Measurements from ENCODE around the gene TSEN54. TPM values are rescaled to one million over a fixed set of nuclear protein-coding genes. Genes with fewer than 3 reads are reported as not detected.
A peak's percentile ranks its signal among the peaks of the same experiment; 100 is the strongest.

Gene TSEN54
- total RNA-seq, 2 experiments from 2014 or later: 38.8 to 45.4 TPM

DNA sequence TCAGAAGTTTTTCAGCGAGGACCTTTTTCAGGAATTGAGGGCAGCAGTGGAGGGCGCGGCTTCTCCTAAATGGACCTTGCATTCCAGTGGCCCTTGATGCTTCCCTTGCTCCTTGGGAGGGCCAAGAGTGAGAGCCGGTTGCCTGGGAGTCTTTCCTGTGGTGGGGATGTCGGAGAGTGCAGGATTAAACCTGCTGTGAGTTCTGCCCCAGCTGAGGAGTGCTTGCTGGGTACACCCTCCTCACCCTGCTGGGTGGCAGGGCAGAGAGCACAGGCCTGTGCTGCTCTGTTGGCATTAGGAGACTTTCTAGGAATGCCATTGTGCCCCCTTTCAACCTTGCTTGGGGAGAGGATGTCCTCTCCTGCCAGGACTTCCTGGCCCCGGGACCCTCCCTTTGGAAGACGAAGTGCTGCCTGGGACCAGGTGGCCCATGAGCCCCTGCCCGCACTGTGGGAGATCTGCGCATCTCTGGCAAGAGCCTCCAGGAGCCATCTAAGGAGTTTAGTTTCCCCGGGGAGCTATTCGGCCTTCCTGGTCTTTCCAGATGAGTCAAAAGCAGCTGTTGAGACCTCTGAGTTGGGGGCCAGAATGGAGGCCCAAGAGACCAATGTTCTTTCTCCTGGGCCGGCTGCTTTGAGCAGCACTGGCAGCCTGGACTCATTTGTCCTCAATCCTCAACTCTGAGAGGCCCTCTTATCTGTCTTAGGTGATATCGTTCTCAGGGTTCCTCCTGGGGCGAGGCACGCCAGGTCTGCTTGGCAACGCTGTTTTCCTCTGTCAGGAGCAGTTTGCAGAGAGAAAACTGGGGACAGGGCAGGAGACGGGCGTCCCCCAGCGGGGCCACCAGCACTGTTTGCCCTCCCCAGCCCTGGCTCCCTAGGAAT lies 14.8 kb downstream of the TSEN54 start:
- TF ChIP-seq, protein P1, sequence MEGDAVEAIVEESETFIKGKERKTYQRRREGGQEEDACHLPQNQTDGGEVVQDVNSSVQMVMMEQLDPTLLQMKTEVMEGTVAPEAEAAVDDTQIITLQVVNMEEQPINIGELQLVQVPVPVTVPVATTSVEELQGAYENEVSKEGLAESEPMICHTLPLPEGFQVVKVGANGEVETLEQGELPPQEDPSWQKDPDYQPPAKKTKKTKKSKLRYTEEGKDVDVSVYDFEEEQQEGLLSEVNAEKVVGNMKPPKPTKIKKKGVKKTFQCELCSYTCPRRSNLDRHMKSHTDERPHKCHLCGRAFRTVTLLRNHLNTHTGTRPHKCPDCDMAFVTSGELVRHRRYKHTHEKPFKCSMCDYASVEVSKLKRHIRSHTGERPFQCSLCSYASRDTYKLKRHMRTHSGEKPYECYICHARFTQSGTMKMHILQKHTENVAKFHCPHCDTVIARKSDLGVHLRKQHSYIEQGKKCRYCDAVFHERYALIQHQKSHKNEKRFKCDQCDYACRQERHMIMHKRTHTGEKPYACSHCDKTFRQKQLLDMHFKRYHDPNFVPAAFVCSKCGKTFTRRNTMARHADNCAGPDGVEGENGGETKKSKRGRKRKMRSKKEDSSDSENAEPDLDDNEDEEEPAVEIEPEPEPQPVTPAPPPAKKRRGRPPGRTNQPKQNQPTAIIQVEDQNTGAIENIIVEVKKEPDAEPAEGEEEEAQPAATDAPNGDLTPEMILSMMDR (IDR thresholded peaks at IDR 0.05): no peak
- H3K9me3 Mint-ChIP-seq: no peaks in the 10 kb centered on the region
- DNase-seq (no peak), ATAC-seq (no peak)
- H3K4me3 Mint-ChIP-seq: no peak overlapping the region
- peaks cover 29% of the 10 kb centered on the region for H3K4me1 Mint-ChIP-seq (ENCODE audit: low read depth)
- ChIA-PET POLR2A (interaction anchor here (1.5 kb wide), 1 partner anchor 15 kb away, joined by 4 read pairs; the partner anchor contains the start of gene TSEN54), CTCF (interaction anchor here (1.1 to 1.6 kb wide), 3 partner anchors 70 to 223 kb away, joined by 3 to 6 read pairs (median 4); no protein-coding TSS in a partner anchor)
- peaks cover 2% of the 10 kb centered on the region for H3K27me3 Mint-ChIP-seq
- intact Hi-C loops (cut with micrococcal nuclease): no loop called here
- no peaks in the 10 kb centered on the region for H3K36me3 Mint-ChIP-seq (ENCODE audit: low read depth)
- H3K27ac Mint-ChIP-seq: no peak overlapping the region

DNA sequence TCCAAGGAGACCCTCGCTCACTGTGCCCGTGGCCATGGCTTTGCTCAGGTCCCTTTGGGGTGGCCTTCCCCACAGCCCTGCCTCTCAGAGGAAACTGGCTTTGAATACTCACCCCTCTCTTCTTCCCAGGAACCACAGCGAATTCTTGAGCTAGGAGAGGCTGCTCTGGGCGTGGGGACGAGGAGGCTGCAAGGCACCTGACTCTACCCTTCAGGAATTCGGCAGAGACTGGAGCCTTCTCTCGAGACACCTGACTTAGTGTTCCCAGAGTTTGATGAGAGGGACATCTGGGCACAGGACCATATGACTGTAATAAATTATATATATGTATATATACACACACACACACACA lies 15.4 kb downstream of the TSEN54 start:
- H3K36me3 Mint-ChIP-seq (ENCODE audit: low read depth): no peaks in the 10 kb centered on the region
- CTCF ChIA-PET: interaction anchor here (1.1 to 1.5 kb wide), 2 partner anchors 70 to 222 kb away, joined by 3 to 4 read pairs; no protein-coding TSS in a partner anchor

DNA sequence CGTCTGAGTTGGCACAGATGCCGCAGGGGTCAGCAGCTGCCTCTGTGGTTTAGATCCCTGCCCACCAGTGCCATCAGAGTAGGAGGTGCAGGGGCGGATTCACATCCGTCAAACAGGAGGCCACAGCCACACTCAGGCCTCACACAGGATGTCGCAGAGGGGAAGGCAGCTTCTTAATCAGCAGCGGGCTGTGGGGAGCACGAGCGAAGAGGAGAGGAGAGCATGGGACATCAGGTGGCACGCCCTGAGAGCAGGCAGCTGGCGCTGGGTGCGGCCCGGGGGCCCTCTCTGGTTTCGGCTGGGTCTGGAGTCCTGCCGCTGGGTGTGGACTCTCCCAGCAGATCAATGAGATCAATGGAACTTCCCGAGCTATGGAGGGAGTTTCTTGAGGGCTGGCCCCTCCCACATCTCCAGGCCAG lies 18.8 kb downstream of the TSEN54 start:
- intact Hi-C loops (cut with micrococcal nuclease): no loop called here
- ChIA-PET CTCF (interaction anchor here (1.0 to 2.5 kb wide), 5 partner anchors 10 to 215 kb away, joined by 3 to 18 read pairs (median 8); partner anchors contain the start of genes LLGL2 and TSEN54), POLR2A (interaction anchor here (0.6 to 1.9 kb wide), 8 partner anchors 9 to 486 kb away, joined by 3 to 7 read pairs (median 4); no protein-coding TSS in a partner anchor)
- Mint-ChIP-seq H3K9me3 (no peaks in the 10 kb centered on the region), H3K27me3 (no peaks in the 10 kb centered on the region), H3K36me3 (ENCODE audit: low read depth) (no peaks in the 10 kb centered on the region), H3K4me1 (ENCODE audit: low read depth) (peaks cover 19% of the 10 kb centered on the region), H3K4me3 (peak overlapping the region; percentile 53), H3K27ac (peak overlapping the region; percentile 79)
- DNase-seq: peak; percentile 87
- TF ChIP-seq, protein P1 (IDR thresholded peaks at IDR 0.05): no peak
- ATAC-seq: peak; percentile 98

More for the DNA sequence above, 15.4 kb downstream of the TSEN54 start:
- ATAC-seq (no peak), DNase-seq (no peak)
- intact Hi-C loops (cut with micrococcal nuclease): no loop called here
- POLR2A ChIA-PET: no interaction called here
- TF ChIP-seq, protein P1 (IDR thresholded peaks at IDR 0.05): no peak
- no peaks in the 10 kb centered on the region for H3K9me3 Mint-ChIP-seq
- peaks cover 24% of the 10 kb centered on the region for H3K4me1 Mint-ChIP-seq (ENCODE audit: low read depth)
- H3K4me3 Mint-ChIP-seq: no peak overlapping the region
- no peak overlapping the region for H3K27ac Mint-ChIP-seq
- H3K27me3 Mint-ChIP-seq: no peaks in the 10 kb centered on the region

DNA sequence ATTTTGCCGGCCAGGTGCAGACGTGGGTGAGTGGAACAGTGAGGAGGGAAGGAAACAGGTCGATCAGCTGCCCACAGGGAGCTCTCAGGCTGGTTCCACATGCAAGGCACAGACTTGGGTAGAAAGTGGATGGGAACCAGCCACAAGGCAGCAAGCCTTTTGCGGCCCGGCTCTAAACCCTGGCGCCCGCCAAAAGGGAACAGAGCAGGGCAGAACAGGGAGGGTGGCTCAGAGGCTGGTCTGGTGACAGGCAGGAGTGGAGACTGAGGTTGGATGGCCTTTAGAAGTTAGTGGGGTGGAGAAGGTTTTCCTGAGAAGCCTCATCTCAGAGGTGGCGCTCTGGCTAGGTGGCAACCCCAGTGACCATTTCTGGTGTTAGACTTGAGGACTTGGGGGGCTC lies 19.5 kb downstream of the TSEN54 start:
- H3K4me3 Mint-ChIP-seq: no peak overlapping the region

More for the DNA sequence above, 19.5 kb downstream of the TSEN54 start:
- H3K27ac Mint-ChIP-seq: peak overlapping the region; percentile 79
- TF ChIP-seq, protein P1 (IDR thresholded peaks at IDR 0.05): no peak
- intact Hi-C loops (cut with micrococcal nuclease): no loop called here
- no peaks in the 10 kb centered on the region for H3K27me3 Mint-ChIP-seq
- no peak for DNase-seq
- H3K4me1 Mint-ChIP-seq (ENCODE audit: low read depth): peaks cover 19% of the 10 kb centered on the region
- ChIA-PET CTCF (interaction anchor here (1.0 to 2.5 kb wide), 5 partner anchors 11 to 214 kb away, joined by 3 to 18 read pairs (median 8); partner anchors contain the start of genes LLGL2 and TSEN54), POLR2A (interaction anchor here (0.6 to 1.9 kb wide), 3 partner anchors 8 to 487 kb away, joined by 3 to 7 read pairs (median 4); no protein-coding TSS in a partner anchor)
- no peaks in the 10 kb centered on the region for H3K9me3 Mint-ChIP-seq
- no peaks in the 10 kb centered on the region for H3K36me3 Mint-ChIP-seq (ENCODE audit: low read depth)
- ATAC-seq: no peak
